Measurements from ENCODE around the gene USH2A.

DNA sequence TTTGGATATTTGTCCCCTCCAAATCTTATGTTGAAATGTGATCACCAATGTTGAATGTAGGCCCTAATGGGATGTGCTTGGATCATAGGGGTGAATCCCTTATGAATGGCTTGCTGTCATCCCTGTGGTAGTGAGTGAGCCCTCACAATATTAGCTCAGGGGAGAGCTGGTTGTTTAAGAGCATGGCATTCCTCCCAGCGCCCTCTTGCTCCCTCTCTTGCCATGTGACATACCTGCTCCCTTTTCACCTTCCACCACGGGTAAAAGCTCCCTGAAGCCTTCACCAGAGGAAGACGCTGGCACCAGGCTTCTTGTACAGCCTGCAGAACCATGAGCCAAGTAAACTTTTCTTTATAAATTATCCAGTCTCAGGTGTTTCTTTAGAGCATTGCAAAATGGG, 550.6 kb downstream of the USH2A start:
- TF ChIP-seq, protein P1, sequence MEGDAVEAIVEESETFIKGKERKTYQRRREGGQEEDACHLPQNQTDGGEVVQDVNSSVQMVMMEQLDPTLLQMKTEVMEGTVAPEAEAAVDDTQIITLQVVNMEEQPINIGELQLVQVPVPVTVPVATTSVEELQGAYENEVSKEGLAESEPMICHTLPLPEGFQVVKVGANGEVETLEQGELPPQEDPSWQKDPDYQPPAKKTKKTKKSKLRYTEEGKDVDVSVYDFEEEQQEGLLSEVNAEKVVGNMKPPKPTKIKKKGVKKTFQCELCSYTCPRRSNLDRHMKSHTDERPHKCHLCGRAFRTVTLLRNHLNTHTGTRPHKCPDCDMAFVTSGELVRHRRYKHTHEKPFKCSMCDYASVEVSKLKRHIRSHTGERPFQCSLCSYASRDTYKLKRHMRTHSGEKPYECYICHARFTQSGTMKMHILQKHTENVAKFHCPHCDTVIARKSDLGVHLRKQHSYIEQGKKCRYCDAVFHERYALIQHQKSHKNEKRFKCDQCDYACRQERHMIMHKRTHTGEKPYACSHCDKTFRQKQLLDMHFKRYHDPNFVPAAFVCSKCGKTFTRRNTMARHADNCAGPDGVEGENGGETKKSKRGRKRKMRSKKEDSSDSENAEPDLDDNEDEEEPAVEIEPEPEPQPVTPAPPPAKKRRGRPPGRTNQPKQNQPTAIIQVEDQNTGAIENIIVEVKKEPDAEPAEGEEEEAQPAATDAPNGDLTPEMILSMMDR (IDR thresholded peaks at IDR 0.05), result no peak
- TF ChIP-seq POLR2A (IDR thresholded peaks at IDR 0.05), result no peak
- no peak for TF ChIP-seq POLR2AphosphoS5 (IDR thresholded peaks at IDR 0.05)

Measured in prostate gland (tissue), 2 donors.